NCI-H82 (cell line): ENCODE results near the gene CAMK4.

Experiments used
- DNase-seq: peaks from one replicate; lab custom pipeline; 2025; lab: John Stamatoyannopoulos, UW

CAMK4 gene

GRCh38 chr5:111425205-111425604 lies 201.0 kb downstream of the CAMK4 start:
- DNase-seq: no peak

DNA sequence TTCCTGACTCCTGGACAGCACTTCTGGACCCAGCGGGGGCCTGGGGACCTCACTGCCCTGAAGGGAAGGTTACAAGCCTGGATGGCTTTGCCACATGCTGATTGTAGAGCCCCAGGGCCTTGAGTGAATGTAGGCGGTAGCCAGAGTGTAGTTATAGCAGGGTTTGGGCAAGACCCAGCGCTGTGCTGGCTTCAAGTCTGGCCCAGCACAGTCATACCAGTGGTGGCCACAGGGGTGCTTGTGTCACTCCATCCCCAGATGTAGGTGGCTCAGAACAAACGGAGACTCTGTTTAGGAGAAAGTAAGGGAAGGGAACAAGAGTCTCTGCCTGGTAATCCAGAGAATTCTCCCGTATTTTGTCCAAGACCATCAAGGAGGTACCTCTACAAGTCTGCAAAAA lies 203.6 kb downstream of the CAMK4 start:
- no peak for DNase-seq

GRCh38 chr5:111432883-111433536 lies 208.8 kb downstream of the CAMK4 start:
- no peak for DNase-seq

DNA sequence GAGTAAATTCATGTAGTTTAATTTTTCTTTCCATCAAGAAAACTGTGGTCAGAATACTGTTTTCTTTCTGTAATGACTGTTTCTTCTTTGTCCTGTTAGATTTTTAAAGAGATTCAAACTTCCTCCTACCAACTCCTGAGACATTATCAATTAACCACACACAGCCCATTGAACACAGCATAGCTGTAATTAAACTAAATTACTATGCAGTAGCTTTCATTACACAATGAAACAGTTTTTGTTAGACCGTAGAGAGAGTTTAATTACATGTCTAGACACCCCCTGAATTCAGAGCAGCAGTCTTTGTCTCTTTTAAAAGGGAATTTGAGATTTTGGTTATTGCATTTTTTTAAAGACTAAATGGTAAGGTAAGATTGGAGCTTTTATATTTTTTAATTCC lies 210.6 kb downstream of the CAMK4 start:
- DNase-seq: no peak

- no peak for DNase-seq
These were observed 215.4 kb downstream of the CAMK4 start for GRCh38 chr5:111439473-111440075.

DNA sequence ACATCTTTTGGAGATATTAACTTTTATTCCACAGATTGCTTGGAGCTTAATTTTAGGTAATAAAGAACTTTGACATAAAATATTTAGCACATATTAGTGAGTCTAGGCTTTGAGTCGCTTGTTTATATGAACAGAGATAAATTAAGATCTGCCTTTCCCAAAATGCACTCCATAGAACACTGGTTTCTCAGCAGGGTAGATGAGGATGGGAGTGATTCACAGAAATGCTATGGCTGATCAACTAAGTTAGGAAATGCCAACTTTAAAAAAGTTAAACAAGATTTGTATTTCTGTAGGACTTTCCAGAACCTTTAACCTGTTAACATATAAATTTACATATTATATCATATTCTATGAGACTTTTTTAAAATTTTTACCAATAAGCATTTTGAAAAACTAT lies 222.9 kb downstream of the CAMK4 start:
- DNase-seq: no peak

GRCh38 chr5:111447822-111448221 lies 223.6 kb downstream of the CAMK4 start:
- DNase-seq: peak; percentile 18

DNA sequence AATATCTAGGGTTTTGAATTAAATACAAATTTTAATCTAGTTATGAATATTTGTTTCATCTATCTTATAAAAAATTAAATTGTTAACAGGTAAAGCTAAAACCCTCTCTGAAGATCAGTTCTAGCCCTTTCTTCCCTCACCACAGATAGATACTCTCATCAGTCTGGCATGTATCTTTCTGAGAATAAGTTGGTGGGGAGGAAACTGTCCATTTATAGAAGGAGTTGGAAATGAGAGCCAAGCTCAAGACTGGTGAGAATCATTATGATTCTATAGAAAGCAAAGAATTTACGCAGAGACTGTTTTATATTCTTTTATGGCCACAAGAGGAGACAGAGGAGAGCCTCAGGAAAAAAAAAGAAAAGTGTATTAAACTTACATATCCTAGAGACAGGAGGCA lies 229.1 kb downstream of the CAMK4 start:
- no peak for DNase-seq

- DNase-seq: peak; percentile 58
These were observed 229.6 kb downstream of the CAMK4 start for GRCh38 chr5:111453747-111454146.

- DNase-seq: peak; percentile 61
These were observed 230.0 kb downstream of the CAMK4 start for GRCh38 chr5:111454198-111454622.

DNA sequence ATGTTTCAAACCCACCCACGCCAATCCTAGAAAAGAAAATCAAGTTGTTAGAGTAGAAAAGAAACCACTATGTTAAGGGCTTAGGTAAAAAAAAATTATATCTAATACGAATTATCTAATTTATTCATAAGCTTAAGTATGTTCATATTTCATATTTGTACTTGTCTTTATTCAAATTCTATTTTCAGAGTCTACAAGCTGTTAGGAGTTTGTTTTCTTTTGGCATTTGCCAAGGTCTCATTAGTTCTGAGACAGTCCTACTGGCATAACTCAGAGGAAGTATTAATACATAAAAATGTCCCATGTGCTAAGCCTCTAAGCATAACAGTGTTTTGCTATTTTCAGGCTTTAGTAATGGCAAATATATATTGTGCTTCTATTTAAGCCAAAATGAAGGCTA lies 230.6 kb downstream of the CAMK4 start:
- DNase-seq: no peak

DNA sequence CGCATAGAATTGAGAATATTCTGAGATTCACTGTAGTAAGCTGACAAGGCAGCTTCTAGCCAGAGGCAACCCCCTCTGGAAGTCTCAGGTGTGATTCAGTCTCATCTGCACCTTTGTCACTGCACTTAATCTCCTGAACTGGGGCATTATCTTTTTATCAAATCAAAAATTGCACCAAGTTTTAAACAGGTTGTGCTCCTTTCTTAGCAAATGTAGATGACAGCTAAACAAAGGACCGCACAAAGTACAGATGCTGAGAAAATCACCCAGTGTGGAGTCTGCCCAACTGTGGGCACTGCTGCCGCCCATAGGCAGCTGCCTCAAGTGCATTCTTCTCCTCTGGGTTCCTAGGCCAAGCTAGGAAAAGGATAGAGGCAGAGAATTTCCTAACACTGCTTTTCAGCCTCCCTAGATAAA lies 237.1 kb downstream of the CAMK4 start:
- peak; percentile 44 for DNase-seq

DNA sequence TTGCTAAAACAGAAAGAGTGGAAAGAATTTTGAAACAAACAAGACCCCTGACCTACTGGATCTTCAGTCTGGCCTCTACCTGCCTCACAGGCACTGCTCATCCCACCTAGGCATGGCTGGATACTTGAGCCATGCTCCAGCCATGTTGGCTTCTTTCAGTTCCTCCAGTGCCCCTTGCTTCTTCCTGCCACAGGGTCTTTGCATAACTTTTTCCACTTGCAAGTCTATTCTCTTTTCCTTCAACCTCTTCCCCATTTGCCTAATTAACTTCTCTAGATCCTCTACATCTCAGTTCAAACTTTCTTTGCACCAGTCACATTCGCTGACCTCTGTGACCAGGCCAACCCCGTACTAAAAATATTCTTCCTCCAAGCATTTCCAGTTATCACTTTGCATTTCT lies 237.8 kb downstream of the CAMK4 start:
- no peak for DNase-seq

DNA sequence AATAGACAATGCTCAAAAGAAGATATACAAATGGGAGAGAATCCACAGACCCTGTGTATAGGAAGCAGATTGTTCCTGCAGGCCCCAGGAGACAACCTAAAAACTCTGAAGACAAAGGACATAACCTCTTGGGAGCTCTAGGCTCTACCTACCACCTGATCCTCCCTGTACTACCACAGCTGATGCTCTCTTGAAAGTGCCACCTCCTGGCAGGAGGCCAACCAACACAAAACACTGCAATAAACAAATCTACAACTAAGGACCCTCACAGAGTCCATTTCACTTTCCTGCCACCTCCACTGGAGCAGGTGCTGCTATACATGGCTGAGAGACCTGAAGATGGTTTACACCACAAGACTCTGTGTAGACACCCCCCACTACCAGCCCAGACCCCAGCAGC lies 239.1 kb downstream of the CAMK4 start:
- DNase-seq: no peak

DNA sequence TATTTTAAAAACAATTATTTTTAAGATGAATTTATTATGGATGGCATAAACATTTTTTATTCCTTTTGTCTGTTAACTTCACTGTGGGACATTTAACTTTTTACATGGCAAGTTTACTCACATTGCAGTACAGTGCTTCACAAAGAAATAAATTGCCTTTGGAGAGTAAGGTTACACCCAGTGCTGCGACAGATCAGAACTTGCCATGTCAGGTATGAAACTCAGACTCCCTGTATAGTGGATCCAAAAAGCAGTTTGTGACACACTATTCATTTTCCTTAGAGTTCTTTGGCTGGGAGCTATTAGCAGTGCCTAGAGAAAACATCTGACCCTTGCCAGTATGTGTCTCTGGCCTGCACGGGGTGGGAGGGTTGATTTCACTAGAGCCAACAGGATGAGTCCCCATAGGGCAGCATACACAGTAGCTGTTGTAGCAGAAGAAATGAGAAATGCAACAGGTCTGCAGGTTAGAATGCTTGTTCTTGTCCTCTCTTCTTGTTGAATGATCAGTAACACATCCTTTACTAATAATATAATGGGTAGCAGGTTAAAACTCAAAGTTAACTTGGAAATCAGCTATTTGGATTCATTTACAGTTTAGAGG lies 245.2 kb downstream of the CAMK4 start:
- DNase-seq: no peak

DNA sequence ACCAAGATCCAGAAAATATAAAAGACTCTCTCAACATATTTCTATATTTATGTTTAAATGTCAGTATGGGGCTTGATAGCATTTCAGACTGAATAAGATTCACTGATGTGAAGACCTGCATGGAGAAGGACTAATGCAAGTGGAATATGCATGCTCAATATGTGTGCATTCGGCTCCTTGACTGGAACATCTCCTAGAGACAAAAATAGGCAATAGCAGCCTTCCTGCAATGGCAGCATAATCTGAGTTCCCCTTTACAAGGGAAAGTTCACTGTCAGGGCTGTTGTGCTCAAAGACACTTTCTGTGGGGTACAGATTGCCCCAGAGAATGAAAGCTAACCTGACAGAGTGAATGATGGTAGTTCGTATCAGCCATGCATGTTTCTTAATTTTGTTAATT lies 245.7 kb downstream of the CAMK4 start:
- DNase-seq: no peak

DNA sequence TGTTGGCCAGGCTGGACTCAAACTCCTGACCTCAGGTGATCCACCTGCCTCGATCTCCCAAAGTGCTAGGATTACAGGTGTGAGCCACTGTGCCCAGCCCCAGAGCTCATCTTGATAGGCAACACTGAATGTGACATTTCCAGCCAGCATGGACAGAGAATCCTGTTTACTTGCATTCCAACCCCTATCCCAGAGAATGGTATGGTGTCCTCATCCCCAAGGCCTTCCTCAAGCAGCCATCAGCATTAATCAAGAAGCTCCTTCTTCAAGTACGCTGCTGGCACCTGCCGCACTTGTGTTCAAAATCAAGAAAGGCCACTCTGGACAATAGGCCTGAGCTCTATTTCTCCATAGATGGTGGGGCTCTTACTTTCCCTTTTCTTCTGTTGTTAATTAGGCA lies 247.9 kb downstream of the CAMK4 start:
- no peak for DNase-seq

GRCh38 chr5:111472579-111472978 lies 248.4 kb downstream of the CAMK4 start:
- no peak for DNase-seq

- DNase-seq: no peak
These were observed 254.1 kb downstream of the CAMK4 start for GRCh38 chr5:111478266-111478665.

GRCh38 chr5:111478898-111479297 lies 254.7 kb downstream of the CAMK4 start:
- DNase-seq: no peak

DNA sequence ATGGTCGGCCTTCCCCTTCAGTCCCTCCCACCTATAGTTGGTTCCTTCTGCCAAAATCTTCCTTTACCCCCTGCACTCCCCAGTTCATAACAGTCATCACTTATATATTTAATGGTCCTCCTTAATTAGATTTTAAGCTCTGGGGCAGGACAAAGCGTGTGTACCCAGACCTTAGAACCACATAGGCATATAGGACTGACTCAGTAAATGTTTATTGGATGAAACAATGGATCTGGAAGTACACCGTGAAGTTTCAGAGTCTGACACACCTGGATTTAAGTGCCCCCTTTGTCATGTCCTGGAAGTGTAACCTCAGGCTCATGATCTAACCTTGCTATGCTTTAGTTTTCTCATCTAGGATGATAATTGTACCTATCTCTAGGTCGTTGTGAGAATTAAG lies 256.2 kb downstream of the CAMK4 start:
- DNase-seq: no peak

DNA sequence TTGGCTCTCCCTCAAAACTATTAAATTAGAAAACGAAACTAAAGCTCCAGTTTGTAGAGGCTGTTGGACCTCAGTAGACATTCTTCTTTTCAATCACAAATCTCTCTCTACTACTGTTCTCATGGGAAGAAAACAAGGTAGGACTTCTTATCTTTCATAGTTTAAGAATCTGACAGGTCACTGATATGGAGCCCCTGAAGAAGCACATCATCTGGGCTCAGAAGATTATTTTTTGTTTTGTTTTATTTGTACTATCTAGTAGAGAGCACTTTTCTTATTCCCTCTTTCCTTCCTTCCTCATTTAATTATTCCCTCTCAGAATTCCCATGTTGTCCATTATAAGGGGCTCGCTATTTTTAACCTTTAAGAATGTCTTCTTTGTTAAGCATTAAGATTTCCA lies 261.9 kb downstream of the CAMK4 start:
- no peak for DNase-seq

DNA sequence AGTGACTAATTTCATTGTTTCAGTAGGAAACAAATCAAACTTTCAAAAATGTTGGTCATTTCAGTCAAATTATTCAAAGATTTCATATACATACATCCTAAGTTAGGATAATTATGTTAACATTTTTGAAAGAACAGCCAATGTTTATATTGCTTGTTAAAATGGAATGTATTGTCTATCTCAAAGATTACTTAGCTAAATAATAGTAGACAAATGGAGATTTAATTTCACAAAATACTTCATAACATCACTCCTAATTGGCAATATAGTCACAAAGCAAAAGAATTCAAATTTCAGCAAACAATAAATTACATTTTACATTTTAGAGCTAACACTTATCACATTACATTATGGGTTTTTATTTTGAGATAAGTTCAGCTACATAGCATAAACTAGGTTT lies 262.7 kb downstream of the CAMK4 start:
- DNase-seq: no peak

GRCh38 chr5:111488353-111488752 lies 264.2 kb downstream of the CAMK4 start:
- DNase-seq: no peak
